ENCODE results near the gene TOMM40. TPM values are rescaled to one million over a fixed set of nuclear protein-coding genes. Genes with fewer than 3 reads are reported as not detected.
A peak's percentile ranks its signal among the peaks of the same experiment; 100 is the strongest.

The TOMM40 gene
- total and polyA plus RNA-seq, 2 of the 13 experiments (the other 11 are each of a cell fraction or from before 2014, with no cell fraction given), result 72.0 to 110 TPM

- TF ChIP-seq E2F5 (CRISPR knock-in tag; conservative IDR thresholded peaks at IDR 0.05), result no peak
- TF ChIP-seq ZNF607 (CRISPR knock-in tag; IDR thresholded peaks at IDR 0.05; ENCODE audit: borderline replicate concordance), result peak; percentile 23; the same call in 1 of the 2 replicates
- no peak for TF ChIP-seq SMARCE1 (IDR thresholded peaks at IDR 0.05; ENCODE audit: borderline replicate concordance)
- peak; percentile 41; the same call in 1 of the 2 replicates for TF ChIP-seq BCL6 (CRISPR knock-in tag; IDR thresholded peaks at IDR 0.05)
- TF ChIP-seq ZNF275 (CRISPR knock-in tag; IDR thresholded peaks at IDR 0.05; ENCODE audit: borderline replicate concordance), result no peak
- TF ChIP-seq ADNP (CRISPR knock-in tag; IDR thresholded peaks at IDR 0.05), result no peak
- TF ChIP-seq ZSCAN5A (CRISPR knock-in tag; IDR thresholded peaks at IDR 0.05; ENCODE audit: borderline replicate concordance), result no peak
- TF ChIP-seq KLF15 (CRISPR knock-in tag; IDR thresholded peaks at IDR 0.05; ENCODE audit: borderline replicate concordance), result no peak
- peak; percentile 77 for TF ChIP-seq ZFX (CRISPR knock-in tag; IDR thresholded peaks at IDR 0.05; ENCODE audit: low read depth)
- no peak for TF ChIP-seq GLMP (CRISPR knock-in tag; IDR thresholded peaks at IDR 0.05; ENCODE audit: borderline replicate concordance)
- TF ChIP-seq ZNF546 (CRISPR knock-in tag; conservative IDR thresholded peaks at IDR 0.05), result no peak
- TF ChIP-seq TSC22D2 (CRISPR knock-in tag; IDR thresholded peaks at IDR 0.05; ENCODE audit: borderline replicate concordance), result no peak
- no peak for TF ChIP-seq SUZ12 (IDR thresholded peaks at IDR 0.05; ENCODE audit: low read depth, low read length)
- peak; percentile 71 for TF ChIP-seq FOXA3 (CRISPR knock-in tag; IDR thresholded peaks at IDR 0.05)
- TF ChIP-seq SMARCC2 (IDR thresholded peaks at IDR 0.05), result no peak
- no peak for TF ChIP-seq RFX1 (IDR thresholded peaks at IDR 0.05)
- no peak for TF ChIP-seq SIN3B (IDR thresholded peaks at IDR 0.05; ENCODE audit: low read length)
- TF ChIP-seq SMYD3 (CRISPR knock-in tag; IDR thresholded peaks at IDR 0.05), result no peak
- TF ChIP-seq MAFF (IDR thresholded peaks at IDR 0.05; ENCODE audit: low read depth, low read length), result no peak
- TF ChIP-seq U2AF2 (IDR thresholded peaks at IDR 0.05; ENCODE audit: low read depth, low read length), result no peak
- TF ChIP-seq HOMEZ (CRISPR knock-in tag; IDR thresholded peaks at IDR 0.05; ENCODE audit: low read depth), result no peak
- TF ChIP-seq ZNF597 (CRISPR knock-in tag; IDR thresholded peaks at IDR 0.05), result no peak
These were observed 34.5 kb upstream of the TOMM40 start (continued) for GRCh38 chr19:44856421-44857083.

All from HepG2 (cell line).